Hepatocyte (in vitro differentiated cells): Measurements from ENCODE around the gene CYP2A13.

ENCODE experiments used
- CTCF ChIP-seq: fragments of 200-600 bp; sonication (generic); IDR thresholded peaks from 2 replicates; pipeline ENCODE4 v1.5.1; 2016; ENCODE audit warnings: antibody characterized with exemption, mild to moderate bottlenecking; ENCODE audit not compliant: poor library complexity
- EZH2 ChIP-seq: fragments of 200-600 bp; sonication (generic); IDR thresholded peaks from 2 replicates; pipeline ENCODE4 v1.6.1; 2016; ENCODE audit warnings: antibody characterized with exemption, mild to moderate bottlenecking, borderline replicate concordance

- no peak for TF ChIP-seq CTCF
- no peak for TF ChIP-seq EZH2
Observed at GRCh38 chr19:41088151-41088550, at the start of gene CYP2A13.
